ENCODE measurements around the gene DOCK6.

DOCK6 gene

DNA sequence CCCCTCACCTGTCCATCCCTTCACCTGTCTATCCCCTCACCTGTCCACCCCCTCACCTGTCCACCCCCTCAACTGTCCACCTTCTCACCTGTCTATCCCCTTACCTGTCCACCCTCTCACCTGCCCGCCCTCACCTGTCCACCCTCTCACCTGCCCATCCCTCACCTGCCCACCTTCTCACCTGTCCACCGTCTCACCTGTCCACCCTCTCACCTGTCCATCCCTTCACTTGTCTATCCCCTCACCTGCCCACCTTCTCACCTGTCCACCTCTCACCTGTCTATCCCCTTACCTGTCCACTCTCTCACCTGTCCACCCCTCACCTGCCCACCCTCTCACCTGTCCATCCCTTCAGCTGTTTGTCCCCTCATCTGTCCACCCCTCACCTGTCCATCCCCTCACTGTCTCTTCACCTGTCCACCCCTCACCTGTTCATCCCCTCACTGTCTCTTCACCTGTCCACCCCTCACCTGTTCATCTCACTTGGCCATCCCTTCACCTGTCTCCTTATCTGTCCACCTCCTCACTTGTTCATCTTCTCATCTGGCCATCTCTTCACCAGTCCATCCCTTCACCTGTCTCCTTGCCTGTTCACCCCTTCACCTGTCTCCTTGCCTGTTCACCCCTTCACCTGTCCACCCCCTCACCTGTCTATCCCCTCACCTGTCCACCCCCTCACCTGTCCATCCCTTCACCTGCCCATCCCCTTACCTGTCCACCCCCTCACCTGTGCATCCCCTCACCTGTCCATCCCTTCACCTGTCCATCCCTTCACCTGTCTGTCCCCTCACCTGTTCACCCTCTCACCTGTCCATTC is 52.3 kb downstream of the DOCK6 start:
- DNase-seq, result no peak

DNA sequence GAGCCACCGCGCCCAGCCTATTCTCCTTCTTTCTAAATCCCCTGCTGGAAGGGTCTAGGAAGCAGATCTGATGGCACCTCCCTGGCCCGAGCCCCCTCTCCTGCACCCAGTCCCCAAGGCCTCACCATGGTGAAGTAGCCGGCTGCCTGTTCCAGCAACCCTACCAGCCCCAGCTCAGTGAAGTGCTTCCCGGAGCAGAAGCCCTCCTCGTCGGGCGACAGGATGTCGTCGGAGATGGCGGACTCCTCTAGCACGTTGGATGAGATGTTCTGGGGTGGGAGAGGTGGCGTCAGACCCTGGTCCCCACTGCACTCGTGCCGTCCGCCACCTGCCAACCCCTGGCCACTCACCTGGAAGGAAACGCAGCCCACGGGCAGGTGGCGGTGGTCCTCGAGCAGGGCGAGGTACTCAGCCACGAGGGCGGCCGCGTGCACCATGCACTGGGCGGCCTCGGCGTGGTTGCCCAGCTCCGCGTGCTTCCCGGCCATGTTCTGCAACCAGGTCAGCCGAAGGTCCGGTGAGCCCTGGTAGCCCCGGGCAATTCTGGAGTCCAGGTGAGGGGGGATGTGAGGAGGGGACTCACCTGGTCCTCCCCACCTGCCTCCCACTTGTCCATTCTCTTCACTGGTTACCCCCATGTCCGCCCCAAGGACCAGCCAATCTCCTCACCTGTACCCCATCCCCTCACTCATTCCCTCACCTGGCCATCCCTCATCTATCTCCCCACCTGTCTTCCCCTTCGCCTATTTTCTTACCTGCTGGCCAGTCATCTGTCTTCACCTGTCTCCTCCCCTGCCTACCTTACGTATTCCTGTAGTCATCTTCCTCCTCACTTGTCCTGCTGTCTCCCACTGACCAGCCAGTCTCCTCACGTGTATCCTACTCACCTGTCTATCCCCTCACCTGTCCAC is 53.5 kb downstream of the DOCK6 start:
- no peak for DNase-seq

DNA sequence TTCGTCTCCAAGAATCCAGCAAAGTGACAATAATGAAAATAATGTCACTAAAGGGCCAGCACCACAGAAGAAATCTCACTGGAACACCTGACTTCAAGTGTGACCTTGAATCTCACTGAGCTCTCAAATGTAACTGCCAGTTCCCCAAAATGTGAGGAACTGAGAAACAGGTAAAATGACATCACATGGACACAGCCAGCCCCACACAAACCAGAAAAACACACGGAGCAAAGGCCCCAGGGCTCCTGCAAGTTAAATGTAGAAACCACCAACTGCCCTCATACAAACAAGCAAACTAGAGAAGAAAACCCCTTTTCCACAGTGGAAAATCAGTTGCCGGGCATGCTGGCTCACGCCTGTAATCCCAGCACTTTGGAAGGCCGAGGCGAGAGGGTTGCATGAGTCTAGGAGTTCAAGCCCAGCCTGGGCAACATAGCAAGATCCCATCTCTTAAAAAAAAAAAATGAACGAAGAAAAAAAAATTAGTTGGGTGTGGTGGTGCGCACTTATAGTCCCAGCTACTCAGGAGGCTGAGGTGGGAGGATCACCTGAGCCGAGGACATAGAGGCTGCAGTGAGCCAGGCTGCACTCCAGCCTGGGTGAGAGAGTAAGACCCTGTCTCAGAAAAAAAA is 56.3 kb downstream of the DOCK6 start:
- no peak for DNase-seq

DNA sequence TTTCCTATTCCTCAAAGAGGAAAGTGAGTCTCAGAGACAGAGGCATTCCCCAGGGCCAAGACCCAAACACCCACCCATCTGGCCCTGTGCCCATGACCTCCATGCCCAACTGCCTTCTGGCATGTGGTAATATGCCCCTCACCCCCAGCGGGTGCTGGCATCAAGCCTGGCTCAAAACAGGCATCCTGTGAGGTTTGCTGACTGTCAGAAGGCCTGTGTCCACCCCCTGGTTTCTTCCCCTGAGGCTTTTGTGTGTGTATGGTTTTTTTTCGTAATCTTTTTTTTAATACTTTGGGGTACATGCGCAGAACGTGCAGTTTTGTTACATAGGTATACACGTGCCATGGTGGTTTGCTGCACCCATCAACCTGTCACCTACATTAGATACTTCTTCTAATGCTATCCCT is 57.4 kb downstream of the DOCK6 start:
- DNase-seq, result no peak

DNA sequence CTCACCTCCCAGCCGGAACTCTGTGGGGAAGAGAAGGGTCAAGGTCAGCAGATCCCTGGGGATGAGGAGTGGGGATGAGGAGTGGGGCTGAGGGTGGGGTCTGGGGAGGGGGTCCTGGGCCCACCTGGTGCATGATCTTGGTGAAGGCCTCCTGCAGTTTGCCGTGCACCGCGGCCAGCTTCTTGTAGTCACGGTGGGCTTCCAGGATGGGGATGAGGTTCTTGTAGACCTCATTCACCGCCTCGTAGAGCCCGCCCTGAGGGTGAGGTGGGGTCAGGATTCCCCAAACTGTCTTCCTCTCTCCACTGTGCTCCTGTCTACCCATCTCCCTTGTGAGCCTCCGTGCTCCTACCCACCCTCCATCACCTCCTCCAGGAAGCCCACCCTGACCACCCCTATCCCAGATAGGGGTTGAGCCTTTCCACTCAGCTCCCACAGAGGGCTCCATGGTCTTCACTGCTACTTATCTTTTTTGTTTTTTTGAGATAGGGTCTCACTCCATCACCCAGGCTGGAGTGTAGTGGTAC is 58.2 kb downstream of the DOCK6 start:
- DNase-seq, result no peak

DNA sequence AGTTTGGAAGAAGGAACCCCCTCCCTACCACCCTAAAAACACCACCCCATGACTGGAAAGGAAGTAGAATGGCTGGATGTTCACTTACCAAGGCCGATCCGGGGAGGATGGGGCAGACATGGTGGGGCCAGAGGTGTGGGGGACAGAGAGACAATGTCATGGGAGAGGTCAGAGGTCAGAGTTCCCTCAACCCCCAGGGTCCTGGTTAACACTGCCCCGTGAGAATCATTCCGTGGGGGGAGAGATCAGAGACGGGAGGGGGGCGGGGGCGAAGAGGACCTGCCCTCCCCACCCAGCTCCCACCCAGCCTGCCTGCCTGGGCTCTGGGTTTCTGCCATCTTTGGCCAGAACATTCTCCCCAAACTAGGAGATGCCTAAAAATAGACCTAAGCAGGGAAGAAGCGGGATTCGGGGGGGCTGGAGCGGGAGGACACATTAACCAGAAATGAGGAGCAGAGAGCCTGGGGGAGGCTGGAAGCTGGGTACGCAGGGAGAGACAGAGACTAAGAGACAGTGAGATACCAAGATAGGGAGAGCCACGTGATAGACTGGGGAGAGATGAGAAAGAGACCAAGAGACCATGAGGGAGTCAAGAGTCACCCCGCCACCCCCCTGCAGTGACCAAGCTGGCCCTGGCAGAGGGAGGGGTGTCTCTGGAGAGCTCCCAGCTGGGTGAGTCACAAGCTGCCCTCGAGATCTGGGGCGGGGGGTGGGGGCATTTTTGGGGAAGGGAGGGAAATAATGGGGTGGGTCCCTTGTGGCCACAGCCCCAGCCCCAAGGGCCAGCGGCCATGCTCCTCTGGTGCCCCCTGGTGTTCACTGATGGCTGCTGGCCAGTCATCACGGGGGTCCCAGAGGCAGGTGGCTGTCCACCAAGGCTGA is 58.9 kb downstream of the DOCK6 start:
- no peak for DNase-seq

DNA sequence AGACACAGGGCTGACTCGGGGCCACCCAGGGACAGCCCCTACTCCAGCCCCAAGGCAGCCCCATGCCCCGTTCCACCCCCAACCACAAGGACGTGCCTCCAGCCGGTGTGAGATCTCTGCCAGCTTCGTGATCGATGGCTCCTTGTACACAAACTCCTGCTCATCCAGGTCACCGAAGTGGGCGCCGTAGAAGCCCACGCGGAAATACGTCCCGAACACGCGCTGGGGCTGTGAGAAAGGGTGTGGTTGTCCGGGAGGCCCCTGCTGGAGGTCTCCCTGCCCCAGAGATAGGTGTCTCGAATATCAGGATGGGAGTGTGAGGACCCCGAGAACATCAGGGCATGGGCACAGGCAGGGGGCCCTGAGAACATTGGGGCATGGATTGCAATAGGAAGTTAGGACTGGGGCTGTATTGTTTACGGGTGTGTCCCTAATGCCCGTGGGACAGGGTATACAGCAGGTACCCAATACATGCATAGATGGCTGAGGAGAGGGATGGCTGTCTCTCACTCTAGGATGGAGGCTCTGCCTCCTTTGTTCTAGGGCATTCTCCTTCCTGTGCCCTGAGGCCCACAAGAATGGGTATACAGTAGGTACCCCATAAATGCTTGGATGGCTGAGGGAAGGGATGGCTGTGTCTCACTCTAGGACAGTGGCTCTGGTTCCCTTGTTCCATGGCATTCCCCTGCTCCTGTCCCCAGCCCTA is 59.7 kb downstream of the DOCK6 start:
- no peak for DNase-seq

DNA sequence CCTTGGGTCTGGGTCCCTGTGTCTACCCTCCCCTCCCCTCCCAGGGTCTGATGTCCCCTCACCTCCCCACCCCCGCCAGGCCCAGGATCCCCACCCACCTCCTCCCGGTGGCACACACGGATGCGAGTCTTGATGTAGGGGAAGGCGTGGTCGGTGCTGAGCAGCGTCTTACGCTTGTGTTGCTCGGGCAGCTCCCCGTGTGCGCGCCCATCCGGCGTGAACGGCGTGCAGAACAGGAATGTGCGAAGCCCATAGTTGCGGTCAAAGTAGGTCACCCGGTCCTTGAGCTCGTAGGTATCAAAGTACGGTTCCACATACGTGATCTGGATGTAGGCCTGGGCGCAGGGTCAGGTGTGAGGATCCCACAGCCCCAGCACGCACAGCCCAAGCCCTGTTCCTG is 60.5 kb downstream of the DOCK6 start:
- DNase-seq, result no peak

DNA sequence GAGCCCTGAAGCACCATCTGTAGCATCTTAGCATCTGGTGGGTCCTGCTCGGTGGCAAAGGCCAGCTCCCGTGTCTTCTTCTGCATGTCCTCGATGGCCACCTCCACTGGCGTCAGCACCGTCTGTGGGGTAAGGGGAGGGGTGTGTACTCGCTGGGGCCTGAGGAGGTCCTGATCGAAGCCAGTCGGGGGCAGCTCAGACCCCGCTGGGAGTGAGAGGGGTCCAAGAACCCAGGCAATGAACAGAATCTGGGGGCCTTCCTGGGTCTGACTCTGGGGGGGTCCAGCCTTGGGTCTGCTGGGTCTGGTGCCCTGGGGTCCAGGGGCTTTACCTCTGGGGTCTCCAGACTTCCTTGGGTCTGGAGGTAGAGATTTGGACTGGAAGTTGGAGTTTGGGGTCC is 61.4 kb downstream of the DOCK6 start:
- no peak for DNase-seq

DNA sequence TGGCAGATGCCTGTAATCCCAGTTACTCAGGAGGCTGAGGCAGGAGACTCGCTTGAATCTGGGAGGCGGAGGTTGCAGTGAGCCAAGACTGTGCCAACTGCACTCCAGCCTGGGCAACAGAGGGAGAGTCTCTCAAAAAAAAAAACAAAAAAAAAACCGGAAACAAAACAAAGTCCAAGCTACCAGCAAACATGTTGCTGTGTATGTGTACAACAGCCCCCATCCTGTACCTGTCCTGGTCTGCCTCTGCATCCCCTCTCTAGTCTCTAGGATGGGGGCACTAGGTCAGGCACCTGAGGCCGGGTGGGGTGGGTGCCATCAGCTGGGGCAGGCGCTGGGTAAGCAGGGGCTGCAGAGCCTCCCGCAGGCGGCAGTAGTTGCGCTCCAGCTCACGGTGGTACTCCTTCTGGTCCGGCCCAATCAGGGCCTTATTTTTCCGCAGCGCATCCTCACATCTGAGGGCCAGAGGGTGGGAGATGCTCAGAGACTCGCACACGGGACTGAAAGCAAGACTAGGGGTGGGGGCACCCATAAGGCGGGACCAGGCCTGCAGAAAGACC is 62.2 kb downstream of the DOCK6 start:
- no peak for DNase-seq

DNA sequence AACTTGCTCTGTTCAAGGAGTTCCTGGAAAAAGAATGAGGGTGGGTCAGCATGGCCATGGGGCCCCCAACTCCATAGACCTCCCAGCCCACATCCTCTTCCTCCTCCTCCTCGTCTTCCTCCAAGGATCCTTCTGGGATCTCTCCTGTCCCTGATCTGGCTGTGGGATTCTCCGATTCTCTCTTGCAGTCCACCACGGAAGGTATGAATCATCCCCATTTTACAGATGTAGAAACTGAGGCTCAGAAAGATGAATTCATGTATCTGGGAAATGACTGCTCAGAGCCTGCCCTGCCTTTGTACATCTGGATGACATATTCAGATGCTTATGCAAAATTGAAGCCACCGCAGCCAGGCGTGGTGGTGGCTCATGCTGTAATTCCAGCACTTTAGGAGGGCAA is 62.8 kb downstream of the DOCK6 start:
- DNase-seq, result no peak

DNA sequence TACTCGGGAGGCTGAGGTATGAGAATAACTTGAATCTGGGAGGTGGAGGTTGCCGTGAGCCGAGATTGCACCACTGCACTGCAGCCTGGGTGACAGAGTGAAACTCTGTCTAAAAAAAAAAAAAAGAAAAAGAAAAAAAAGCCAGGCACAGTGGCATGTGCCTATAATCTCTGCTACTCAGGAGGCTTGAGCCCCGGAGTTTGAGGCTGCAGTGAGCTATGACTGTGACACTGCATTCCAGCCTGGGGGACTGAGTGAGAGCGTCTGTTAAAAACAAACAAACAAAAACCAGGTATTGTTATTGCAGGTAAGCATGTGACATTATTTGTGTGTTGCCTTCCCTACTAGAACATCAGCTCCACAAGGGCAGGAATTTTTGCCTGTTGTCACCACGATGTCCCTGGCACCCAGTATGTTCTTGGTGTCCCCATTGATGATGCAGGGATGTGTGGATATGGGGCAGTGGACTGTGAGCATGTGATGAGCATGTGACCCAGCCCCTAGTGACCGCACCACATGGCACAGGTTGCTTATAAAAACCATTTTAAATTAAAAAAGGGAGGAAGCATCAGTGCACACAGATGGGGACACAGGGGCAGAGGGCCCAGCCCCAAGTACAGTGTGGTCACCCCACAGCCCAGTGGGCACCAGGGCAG is 63.4 kb downstream of the DOCK6 start:
- DNase-seq, result no peak

DNA sequence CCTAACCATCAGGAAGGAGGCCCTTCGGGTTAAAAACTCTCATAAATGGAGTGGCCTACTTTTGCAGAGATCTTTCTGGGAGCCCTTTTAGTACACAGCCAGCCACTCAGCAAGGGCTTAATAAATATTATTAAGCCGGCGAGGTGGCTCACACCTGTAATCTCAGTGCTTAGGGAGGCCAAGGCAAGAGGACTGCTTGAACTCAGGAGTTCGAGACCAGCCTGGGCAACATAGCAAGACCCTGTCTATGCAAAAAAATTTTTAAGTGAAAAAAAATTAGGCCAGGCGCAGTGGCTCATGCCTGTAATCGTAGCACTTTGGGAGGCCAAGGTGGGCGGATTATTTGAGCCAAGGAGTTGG is 64.2 kb downstream of the DOCK6 start:
- no peak for DNase-seq

DNA sequence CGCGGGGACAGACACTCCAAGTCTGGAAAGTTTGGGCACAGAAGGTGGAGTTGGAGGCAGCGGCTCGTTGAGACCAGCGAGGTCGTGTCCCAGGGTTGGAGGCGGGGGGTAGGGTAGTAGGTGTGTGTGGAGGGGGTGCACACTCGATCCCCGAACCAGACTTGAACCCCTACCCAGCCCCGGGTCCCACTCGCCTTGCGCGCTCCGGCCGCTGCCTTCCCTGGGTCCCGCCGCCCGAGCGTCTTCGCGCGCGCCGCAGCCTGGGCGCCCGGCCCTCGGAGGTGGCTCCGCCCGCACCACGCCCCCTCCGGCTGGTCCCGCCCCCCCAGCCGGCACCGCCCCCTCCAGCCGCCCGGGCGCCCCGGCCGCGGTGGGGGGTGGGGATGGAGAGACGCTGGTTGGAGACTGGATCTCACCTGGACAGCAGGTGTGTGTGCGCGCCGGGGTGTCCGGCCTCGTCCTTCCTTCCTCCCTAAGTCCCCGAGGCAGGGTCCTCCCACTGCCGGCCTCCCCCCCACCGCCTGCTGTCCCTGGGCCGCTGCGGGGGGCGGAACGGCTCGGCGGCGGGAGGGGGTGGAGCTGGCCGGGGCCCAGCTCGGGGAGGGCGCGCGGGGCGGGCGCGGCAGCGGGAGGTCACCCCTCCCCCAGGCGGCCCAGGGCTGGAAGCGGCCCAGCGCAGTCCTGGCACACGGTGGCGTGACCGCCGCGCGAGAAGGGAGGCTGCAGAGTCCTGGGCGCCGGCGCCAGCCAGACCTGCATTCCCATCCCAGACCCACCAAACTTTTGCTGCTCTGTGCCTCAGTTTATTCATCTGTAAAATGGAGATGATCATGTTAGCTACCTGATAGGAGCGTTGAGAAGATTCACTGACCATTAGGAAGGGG is 64.8 kb downstream of the DOCK6 start, which contains the start of gene KANK2:
TSS of gene KANK2 (minus strand) at position 255 of the 884 bp plus-strand sequence. CDS start 3,034 bp downstream, outside the sequence.
- DNase-seq, result peak; percentile 47

DNA sequence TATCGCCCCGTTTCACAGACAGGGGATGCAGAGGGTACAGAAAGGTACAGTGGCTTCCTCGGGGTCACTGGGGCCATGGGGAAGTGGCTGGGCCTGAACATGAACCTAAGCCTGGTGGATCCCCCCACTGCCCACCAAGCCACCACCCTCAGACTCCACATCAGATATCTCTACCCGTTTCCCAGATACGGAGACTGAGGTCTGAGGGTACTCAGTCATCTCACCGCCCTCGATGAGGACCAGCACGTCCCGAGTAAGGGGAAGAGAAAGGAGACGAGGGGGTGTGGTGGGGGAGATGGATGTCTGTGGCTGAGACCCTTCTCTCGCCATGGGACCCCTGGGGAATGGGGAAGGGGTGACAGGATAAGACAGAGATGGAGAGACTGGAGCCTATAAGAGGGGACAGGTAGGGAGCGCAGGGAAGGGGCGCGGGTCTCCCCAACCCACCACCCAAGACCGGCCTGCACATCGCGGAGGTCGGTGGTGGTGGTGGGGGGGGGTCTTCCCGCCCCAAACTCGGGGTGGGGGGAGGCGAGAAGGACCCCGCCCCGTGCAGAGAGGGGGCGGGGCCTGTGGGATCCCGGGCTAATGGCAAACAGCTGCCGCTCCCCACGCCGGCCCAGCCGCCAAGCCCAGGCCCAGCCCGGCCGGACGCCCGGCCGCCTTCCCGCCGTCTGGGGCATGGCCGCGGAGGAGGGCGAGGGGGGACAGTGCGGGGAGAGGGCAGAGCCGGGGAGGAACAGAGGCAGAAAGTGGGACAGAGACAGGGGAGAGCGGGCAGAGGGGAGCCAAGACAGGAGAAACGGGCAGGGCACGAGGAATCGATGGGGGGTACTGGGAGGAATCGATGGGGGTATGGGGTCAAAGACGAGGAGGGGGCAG is 65.7 kb downstream of the DOCK6 start:
- no peak for DNase-seq

DNA sequence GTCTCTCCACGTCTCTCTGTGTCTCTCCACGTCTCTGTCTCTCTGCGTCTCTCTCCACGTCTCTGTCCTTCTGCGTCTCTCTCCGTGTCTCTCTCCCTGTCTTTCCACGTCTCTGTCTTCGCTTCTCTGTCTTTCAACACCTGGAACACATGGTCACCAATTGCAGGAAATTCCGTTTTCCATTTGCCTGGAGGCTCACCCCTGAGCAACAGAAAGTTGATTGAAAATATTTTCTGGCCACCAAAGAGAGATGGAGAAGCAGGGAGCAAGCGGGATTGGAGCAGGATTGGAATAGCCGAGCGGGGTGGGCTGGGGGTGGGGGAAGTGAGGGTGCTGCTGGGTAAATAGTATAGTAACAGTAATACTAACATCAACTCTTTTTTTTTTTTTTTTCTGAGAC is 66.6 kb downstream of the DOCK6 start:
- no peak for DNase-seq

DNA sequence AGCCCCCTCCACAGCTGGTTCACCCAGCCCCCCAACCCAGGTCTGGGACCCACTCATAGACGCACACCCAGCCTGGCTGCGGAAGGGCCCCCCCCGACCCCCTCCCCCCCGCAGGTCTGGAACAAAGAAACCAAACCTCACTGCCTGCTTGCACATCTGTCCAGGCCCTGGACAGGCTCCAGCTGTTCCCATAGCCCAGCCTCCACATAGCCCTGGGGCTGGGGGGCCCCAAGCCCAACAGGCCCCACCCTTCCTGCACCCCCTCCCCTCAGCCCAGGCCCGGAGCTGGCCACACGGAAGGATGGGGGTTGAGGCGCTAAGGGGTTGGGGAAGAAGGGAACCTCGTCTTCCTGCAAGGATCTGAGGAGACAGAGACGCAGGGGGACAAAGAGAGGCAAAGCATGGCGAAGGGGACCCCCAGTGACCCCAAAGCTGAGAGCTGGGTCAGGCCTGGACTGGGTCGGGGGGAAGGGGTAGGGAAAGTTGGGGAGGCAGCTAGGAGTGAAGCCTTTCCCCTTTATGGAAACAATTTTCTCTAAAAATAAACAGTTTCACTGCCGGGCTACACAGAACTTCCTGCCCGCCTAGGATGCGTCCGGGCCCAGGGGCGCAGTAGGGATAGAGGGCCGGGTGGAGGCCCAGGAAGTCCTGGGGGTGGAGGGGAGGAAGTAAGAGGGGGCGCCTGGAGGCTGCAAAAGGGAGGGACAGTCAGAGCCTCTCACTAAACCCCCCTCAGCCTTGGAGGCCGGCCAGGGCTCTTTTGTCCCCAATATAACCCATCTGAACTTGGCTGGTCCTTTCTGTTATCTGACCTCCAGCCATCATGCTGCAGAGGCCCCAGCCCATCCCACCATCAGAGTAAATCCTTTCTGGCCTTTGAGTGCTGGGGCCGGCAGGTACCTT is 67.4 kb downstream of the DOCK6 start:
- DNase-seq, result no peak
